HepG2 (cell line): ENCODE data around the gene TASOR2. TPM values are rescaled to one million over a fixed set of nuclear protein-coding genes. Genes with fewer than 3 reads are reported as not detected.

ENCODE experiments used
- EZH2 ChIP-seq: conservative IDR thresholded peaks from 2 replicates; pipeline ENCODE4 v1.6.1; 2012; ENCODE audit warnings: mild to moderate bottlenecking, low read depth, low read length, moderate library complexity
- GZF1 ChIP-seq: sonication (generic); formaldehyde crosslinking; IDR thresholded peaks from 2 replicates; pipeline ENCODE4 v1.5.1; 2020; ENCODE audit warnings: mild to moderate bottlenecking, missing genetic modification reagents
- HBP1 ChIP-seq: IDR thresholded peaks from 2 replicates; pipeline ENCODE4 v1.6.1; 2016; ENCODE audit warnings: low read depth, control low read depth
- KDM4B ChIP-seq: sonication (generic); formaldehyde crosslinking; IDR thresholded peaks from 2 replicates; pipeline ENCODE4 v1.4.0; 2020; ENCODE audit warnings: missing genetic modification reagents
- KIAA2018 ChIP-seq: sonication (generic); formaldehyde crosslinking; IDR thresholded peaks from 2 replicates; pipeline ENCODE4 v1.5.0; 2020; ENCODE audit warnings: mild to moderate bottlenecking, missing genetic modification reagents, borderline replicate concordance
- KLF11 ChIP-seq: IDR thresholded peaks from 2 replicates; pipeline ENCODE4 v1.6.1; 2016; ENCODE audit warnings: missing compliant biosample characterization
- KLF9 ChIP-seq: IDR thresholded peaks from 2 replicates; pipeline ENCODE4 v1.6.1; 2016; ENCODE audit warnings: low read depth
- NFRKB ChIP-seq: fragments of 450-650 bp; IDR thresholded peaks from 2 replicates; pipeline ENCODE4 v1.6.1; 2017
- NR2F6 ChIP-seq, 2 experiments: IDR thresholded peaks; 2 replicates each; pipeline ENCODE4 v1.6.1; 2016; ENCODE audit warnings: antibody characterized with exemption in 1 of 2, mild to moderate bottlenecking in 1 of 2
- SMAD9 ChIP-seq: sonication (generic); formaldehyde crosslinking; IDR thresholded peaks from 2 replicates; pipeline ENCODE4 v1.5.1; 2020; ENCODE audit warnings: mild to moderate bottlenecking, missing genetic modification reagents
- TP53 ChIP-seq: sonication (generic); formaldehyde crosslinking; conservative IDR thresholded peaks from 2 replicates; pipeline ENCODE4 v1.4.0; 2020; ENCODE audit warnings: missing genetic modification reagents
- TRIM24 ChIP-seq: sonication (generic); formaldehyde crosslinking; IDR thresholded peaks from 2 replicates; pipeline ENCODE4 v1.8.0; 2022; ENCODE audit warnings: mild to moderate bottlenecking, missing genetic modification reagents
- ZFYVE20 ChIP-seq: sonication (generic); formaldehyde crosslinking; IDR thresholded peaks from 2 replicates; pipeline ENCODE4 v1.8.0; 2023; ENCODE audit warnings: low read depth, mild to moderate bottlenecking, moderate library complexity, missing genetic modification reagents, borderline replicate concordance
- ZNF589 ChIP-seq: sonication (generic); formaldehyde crosslinking; conservative IDR thresholded peaks from 2 replicates; pipeline ENCODE4 v1.8.0; 2022; ENCODE audit warnings: mild to moderate bottlenecking, moderate library complexity, missing genetic modification reagents
- ZNF609 ChIP-seq: sonication (generic); formaldehyde crosslinking; IDR thresholded peaks from 2 replicates; pipeline ENCODE4 v1.4.0; 2020; ENCODE audit warnings: mild to moderate bottlenecking, missing genetic modification reagents, borderline replicate concordance
- ZSCAN22 ChIP-seq: sonication (generic); formaldehyde crosslinking; IDR thresholded peaks from 2 replicates; pipeline ENCODE4 v1.4.0; 2020; ENCODE audit warnings: mild to moderate bottlenecking, missing genetic modification reagents
- polyA plus RNA-seq, 8 experiments: library from polyadenylated mRNA; depleted of rRNA in 3 of 8; stranded (reverse) in 7 of 8; unstranded in 1 of 8; fragments of >200 nt; fragmentation: Illumina TruSeq in 4 of 8; extraction: Trizol in 4 of 8; gene quantifications; 2 replicates each; pipeline versions ENCODE4 v1.2.1 to v1.2.3, GENCODE V29; 2011 to 2016; ENCODE audit warnings: low read depth in 4 of 8, missing spikeins in 1 of 8, mixed read lengths in 1 of 8; ENCODE audit not compliant: insufficient read depth in 1 of 8
- total RNA-seq, 5 experiments: library from RNA; depleted of rRNA; stranded (reverse); fragments of >200 nt; fragmentation: Illumina TruSeq; extraction: Trizol; gene quantifications; 2 replicates each; pipeline ENCODE4 v1.2.3, GENCODE V29; 2016; ENCODE audit warnings: low read depth in 1 of 5

The TASOR2 gene
- total and polyA plus RNA-seq, 2 of the 13 experiments (the other 11 are each of a cell fraction or from before 2014, with no cell fraction given) = 24.2 to 55.3 TPM

DNA sequence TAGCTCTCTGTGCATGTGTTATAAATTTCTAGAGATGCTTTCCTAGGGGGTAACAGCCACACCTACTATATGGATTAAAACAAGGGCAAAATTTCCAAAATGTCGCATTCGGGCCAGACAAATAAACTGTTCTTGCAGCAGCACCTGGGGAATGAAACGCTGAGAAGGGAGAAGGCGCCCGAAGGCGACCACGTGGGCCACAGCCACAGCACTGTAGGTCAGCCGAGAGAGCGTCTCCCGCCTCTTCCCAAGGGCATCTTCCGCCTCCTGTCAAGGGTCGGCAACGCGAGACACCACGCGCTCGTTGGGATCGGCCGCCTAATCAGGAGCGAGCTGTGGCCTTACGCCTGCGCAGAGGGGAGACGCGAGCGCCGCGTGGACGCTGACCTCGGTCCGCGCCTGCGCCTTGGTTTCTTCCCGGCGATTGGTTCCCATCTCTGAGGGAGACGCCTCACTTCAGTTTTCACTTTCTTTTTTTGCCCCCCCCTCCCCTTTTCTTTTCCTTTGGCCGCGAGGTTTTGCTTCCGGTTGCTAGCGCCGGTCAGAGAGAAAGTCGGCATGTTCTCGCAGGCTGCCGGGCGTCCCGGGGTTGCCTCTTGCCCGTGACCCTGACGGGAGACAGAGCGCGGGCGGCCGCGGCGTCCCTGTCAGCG is at the start of gene TASOR2 (continued):
- TF ChIP-seq ZSCAN22 (CRISPR knock-in tag) (0 out of 2 replicates have a peak, but pooled peaks have one; percentile 43), TP53 (no peak), TRIM24 (CRISPR knock-in tag) (no peak), SMAD9 (no peak; the same call in 1 of the 2 replicates), NR2F6 (IDR thresholded peaks at IDR 0.05) (peak; percentile 87), NR2F6 (CRISPR knock-in tag; IDR thresholded peaks at IDR 0.05) (peak; percentile 98), KLF11 (peak; percentile 99), KIAA2018 (CRISPR knock-in tag) (no peak), HBP1 (CRISPR knock-in tag) (peak; percentile 85), EZH2 (no peak), KLF9 (CRISPR knock-in tag) (peak; percentile 87), ZNF589 (peak; percentile 74; the same call in 1 of the 2 replicates), ZFYVE20 (CRISPR knock-in tag) (peak; percentile 88; the same call in 1 of the 2 replicates), NFRKB (no peak), KDM4B (peak; percentile 72; the same call in 1 of the 2 replicates), GZF1 (peak; percentile 39; the same call in 1 of the 2 replicates), ZNF609 (CRISPR knock-in tag) (peak; percentile 53; the same call in 1 of the 2 replicates)
